ENCODE data around the gene EGLN1.

Gene EGLN1

DNA sequence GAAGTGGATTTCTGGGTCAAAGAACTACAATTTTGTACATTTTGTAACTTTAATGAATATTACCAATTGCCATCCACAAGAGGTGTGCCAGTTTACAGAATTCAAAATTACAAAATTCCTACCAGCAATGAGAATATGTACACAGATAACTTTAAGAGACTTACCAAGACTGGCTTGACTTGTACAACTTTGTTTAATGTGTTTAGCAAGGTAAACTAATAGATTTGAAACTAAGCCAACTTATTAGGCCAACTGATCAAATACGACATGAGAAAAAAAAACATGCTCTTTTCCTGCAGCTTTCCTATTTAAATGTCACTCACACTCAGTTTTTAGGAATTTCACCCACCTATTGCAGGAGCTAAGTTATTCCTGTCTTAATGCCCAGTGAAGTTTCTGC is 95.8 kb downstream of the EGLN1 start:
- DNase-seq (ENCODE audit: low read depth): no peak

- DNase-seq (ENCODE audit: low read depth): no peak
Observed at GRCh38 chr1:231324660-231325059, 97.4 kb downstream of the EGLN1 start.

- no peak for DNase-seq (ENCODE audit: low read depth)
Observed at GRCh38 chr1:231322880-231323530, 99.1 kb downstream of the EGLN1 start.

- no peak for DNase-seq (ENCODE audit: low read depth)
Observed at GRCh38 chr1:231319080-231319479, 103.0 kb downstream of the EGLN1 start.

DNA sequence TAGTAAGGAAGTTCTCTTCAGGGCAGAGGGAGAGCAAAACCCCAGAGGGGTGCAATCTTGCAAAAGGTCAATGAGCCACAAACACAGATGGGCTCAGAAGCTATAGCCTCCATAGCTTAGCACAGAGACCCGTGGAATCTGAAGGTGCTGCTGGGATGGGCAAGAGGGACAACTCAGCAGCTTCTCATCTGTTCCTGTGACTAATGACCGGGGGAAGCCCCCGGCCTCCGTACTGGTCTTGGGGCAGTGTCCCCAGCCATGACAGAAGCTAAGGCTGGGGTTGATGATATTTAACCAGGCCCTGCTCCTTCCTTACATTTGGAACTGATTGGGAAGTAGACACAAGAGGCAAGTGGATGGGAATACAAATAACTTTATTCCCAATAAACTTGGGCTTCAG is 103.5 kb downstream of the EGLN1 start:
- no peak for DNase-seq (ENCODE audit: low read depth)

- no peak for DNase-seq (ENCODE audit: low read depth)
Observed at GRCh38 chr1:231318015-231318355, 104.1 kb downstream of the EGLN1 start.

GRCh38 chr1:231317306-231318014 is 104.6 kb downstream of the EGLN1 start:
- DNase-seq (ENCODE audit: low read depth): no peak

DNA sequence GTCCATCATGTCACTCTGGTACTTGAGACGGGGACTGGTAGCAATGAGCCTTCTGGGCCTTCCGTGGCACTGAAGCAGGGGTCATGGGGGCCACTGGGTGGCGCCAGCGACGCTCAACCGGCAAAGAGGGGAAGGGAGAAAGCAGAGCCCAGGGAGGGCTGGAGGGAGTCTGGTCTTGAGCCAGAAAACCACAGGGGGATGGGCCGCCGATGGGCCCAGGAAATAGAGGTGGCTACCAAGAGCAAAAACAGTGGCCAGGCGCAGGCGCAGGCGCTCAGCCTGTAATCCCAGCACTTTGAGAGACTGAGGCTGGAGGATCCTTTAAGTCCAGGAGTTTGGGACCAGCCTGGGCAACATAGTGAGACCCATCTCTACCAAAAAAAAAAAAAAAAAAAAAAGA is 106.2 kb downstream of the EGLN1 start:
- DNase-seq (ENCODE audit: low read depth): no peak
